ENCODE measurements around the gene KCNAB1. TPM values are rescaled to one million over a fixed set of nuclear protein-coding genes. Genes with fewer than 3 reads are reported as not detected.
A peak's percentile ranks its signal among the peaks of the same experiment; 100 is the strongest.

The KCNAB1 gene
- total RNA-seq, 1 donor from 2014 or later: under 0.01 TPM

DNA sequence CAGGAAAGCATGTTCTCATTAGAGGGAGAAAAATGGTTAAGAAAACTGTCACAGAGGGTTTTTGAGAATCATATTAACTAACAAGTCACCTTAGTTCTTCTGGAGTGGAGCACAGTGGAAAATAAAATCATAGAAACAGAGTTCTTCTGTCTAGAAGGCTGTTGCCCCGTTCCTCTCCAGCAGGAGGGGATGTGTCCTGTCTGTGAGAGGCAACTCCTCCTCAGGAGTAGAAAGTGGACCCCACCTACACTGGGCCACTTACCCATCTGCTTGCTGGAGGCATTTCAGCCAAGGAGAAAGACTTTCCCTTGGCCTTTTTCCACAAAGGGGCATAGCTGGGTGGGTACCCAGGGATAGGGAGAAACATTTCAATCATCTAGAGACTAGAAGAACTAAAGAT is 327.9 kb downstream of the KCNAB1 start:
- peak in 1 of 2 donors; percentile 34 for DNase-seq (ENCODE audit: low read depth in 2 of 2)

DNA sequence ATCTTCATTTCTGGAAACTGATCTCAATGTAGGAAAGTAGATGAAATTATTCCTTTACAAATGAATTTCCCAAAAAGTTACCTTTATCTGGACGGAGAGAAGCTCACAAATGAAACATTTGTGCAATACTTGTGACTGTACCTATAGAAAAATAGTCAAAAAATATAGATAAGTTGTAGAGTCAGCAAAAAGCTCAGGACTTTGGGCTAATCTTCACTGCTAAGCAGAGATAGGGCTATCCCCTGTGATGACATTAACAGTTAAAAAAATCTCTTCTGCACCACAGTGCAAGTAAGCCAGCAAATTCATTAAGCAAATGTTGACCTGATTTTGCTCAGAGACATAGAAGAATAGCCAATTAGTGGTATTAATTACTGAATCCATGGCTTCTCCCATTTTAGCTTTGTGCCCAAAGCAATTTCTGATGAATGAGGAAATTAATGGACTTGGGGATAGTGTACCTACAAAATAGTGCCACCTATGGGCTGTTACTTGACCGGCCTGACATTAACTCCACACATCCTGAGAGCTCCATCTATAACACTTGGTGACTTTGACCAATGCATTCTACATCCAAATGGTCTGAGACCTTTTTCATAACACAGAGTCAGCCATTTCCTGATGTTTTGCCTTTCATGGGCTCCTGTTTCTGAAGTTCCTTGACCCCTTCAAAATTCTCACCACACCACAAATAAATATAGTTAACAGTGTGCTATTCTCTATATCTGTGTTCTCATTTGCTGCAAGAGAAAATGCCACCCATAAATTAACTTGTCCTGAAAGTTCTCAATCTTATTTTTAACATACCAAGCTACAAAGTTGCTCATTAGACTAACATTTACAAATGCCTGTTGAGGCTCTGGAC is 329.6 kb downstream of the KCNAB1 start:
- DNase-seq (ENCODE audit: low read depth in 2 of 2): peak; percentile 22 to 55

DNA sequence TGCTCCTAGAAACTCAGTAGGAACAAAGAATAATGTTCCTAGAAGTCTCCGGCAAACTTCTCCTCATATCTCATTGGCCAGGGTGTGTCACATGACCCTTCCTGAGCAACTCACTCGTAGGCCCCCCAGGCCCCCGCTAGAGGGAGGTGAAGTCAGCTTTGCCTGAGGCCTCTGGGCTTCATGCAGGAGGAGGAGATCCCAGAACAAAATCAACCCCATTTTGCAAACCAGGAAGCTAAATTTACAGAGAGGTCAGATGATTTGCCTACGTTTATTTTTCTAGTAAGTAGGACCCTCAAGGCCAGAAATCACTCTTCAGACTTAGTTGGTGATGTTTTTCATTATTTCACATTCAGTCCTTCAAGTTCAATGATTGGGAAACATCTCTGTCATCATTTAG is 335.5 kb downstream of the KCNAB1 start:
- DNase-seq (ENCODE audit: low read depth in 2 of 2): no peak

DNA sequence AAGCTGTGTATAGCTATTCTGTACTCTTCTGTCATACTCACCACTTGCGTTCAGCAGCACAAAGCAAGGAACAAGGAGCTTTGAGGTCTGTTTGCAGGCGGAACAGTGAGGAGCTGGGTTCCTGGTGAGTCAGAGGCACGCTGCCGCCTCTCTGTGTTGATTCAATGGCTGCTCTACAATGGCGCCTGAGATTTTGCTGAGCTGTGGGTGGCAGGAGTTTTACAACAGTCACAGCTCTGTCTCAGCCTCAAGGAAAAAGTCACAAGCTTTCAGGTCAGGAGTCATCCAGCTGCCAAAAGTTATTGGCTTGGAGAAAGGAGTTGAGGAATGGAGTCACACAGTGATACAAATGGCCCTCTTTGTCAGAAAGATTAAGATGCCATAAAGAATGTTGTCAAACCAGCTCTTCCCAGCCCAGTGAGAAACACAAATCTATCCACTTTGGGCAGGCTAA is 336.4 kb downstream of the KCNAB1 start:
- DNase-seq (ENCODE audit: low read depth in 2 of 2): peak in 1 of 2 donors; percentile 47

DNA sequence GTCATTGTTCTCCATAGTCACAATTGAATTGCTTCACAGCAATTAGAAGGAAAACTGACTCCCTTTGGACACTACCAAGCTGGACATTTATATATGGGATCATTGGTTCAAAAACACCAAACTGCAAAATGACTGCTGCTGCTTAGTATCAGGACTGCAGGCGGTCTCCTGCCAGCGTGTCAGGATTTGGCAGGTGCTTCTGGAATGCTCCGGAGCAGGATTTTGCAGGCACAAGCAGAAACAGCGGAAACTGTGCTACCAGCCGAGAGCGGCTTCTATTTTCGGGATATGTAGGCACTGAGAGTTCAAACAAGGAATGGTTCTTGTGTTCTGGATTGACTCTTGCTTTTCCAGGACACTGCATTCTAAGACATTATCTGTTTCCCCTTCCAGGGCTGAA is 339.1 kb downstream of the KCNAB1 start:
- DNase-seq (ENCODE audit: low read depth in 2 of 2): no peak

DNA sequence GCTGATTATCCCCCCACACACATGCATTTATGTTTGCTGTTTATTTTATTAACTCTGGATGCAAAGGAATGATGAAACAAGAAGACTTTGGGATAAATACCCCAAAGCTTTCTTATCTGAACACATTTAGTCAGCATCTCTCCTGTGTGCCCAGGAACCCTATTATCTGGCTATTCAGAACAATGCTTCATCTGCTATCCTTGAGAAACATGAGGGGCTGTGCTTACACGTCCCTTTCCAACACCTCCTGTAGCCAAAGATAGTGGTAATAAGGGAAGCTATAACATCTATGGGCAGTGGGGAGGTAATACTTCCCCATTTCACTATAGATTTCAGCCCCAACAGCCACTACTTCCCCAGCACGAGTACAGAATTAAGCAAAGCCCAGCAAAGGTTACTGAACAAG is 339.8 kb downstream of the KCNAB1 start:
- DNase-seq (ENCODE audit: low read depth in 2 of 2): no peak

DNA sequence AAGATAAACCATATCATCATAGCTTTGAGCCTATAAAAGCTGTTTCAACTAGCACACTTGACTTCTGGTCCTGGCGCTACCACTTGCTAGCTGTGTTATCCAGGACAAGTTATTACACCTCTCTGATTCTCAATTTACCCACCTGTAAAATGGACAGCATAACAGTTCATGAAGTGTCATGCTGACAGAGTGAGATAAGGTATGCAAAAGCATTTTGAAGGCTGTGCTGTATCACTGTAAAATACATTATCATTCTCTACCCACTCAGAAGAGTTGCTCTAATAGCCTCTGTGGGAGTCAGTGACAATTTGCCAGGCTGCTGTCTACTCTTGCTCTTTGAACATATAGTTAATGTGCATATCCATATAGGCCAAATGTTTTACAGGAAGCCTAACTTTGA is 341.5 kb downstream of the KCNAB1 start:
- no peak for DNase-seq (ENCODE audit: low read depth in 2 of 2)

DNA sequence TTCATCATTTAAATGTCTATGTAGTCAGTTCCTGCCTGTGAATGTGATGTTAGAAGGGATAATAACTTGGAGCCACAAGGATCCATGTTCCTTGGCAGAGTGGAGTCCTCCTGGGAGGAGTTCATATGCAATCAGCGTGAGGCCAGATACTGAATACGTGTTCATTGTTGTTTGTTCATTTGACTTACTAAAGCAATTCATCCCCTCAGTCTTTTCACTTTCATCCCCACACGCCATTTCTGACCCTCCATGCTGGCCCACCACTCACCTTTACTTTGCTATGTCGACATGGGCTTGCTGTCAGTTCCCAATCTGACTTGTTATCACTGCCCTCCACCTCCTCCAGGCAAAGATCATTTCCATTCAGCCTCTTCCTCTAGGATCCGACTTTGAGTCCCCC is 342.7 kb downstream of the KCNAB1 start:
- DNase-seq (ENCODE audit: low read depth in 2 of 2): no peak

DNA sequence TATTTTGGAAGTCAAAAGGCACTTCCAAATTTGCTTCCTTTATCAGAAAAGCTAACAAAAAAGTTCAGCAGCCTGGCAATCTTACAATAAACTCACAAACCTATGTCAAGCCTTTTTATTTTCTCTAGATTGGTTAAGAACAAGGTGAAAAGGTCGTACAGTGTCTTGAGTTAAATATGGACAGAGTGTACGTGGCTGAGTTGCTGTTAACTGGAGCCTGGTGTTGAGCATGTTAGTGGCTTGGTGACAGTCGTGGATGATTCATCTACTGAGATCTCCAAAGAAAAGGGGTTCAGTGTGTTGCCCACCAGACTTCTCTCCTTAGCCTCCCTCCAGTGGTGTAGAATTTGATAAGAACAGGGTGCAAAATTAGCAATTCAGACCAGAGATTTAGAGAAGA is 344.8 kb downstream of the KCNAB1 start:
- no peak for DNase-seq (ENCODE audit: low read depth in 2 of 2)

DNA sequence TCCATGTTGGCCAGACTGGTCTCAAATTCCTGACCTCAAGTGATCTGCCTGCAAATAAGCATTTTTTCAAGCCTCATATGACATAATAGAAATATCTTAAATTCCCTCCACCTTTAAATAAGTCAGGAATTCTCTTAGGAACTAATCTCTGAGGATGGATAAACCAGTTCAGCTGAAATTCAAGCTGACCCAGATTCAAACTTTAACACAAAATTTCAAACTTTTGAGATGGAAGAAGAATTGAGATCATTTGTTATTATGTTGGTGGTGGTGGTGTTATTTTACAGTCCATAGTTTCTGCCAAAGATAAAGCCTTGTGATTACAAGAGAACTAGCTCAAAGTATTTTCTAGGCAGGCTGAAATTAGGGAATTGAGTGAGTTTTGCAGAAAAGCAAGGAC is 349.1 kb downstream of the KCNAB1 start:
- DNase-seq (ENCODE audit: low read depth in 2 of 2): no peak

DNA sequence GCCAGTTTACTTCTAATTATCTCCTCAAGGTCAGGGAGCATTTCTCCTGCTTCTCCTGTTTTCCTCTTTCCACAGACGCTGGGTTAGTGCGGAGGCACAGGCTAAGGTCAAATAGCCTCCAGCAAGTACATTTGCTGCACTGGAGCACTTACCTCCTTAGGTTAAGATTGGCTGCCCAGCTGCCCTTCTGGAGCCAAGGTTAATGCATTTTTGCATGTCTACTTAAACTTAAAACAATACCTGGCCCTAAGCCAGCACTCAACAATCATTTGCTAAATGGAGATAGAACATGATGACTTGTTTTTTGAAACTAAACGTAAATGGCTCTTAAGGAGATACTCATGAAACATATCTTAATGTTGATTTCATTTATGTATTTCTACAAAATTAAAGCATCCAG is 351.1 kb downstream of the KCNAB1 start:
- peak in 1 of 2 donors; percentile 12 for DNase-seq (ENCODE audit: low read depth in 2 of 2)

DNA sequence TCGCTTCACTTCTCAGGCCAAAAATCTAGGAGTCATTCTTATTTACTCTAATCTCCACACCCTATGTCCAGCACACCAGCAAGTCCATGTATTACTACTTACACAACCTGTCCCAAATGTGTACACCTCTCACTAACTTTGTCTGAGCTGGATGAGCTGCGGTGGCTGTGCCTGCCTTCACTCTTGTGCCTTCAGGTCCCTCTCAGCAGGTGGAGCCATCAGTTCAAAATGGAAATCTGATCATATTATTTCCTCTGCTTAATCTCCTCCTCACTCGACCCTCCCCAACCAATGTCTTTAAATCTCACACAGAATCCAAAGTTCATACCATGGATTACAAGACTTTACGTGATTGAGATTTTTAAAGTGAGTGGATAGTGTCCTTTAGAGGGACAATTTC is 351.8 kb downstream of the KCNAB1 start:
- DNase-seq (ENCODE audit: low read depth in 2 of 2): no peak

DNA sequence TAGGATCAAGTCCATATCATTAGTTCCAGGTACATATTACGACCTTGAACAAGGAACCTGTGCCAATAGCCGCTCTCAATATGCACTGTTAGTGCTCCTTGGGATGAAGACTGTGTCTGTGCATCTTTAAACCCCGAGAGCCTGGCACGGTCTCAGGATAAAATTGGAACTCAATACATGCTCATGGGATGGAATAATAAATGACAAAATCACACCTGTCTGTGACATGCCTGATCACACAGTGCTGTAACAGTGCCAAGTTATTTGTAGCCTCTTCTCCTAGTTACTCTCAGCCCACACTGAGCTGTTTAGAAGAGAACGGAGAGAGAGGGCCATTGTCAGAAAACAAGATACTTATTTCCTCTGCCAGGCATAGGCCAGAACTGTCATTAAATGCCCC is 352.3 kb downstream of the KCNAB1 start:
- DNase-seq (ENCODE audit: low read depth in 2 of 2): no peak

DNA sequence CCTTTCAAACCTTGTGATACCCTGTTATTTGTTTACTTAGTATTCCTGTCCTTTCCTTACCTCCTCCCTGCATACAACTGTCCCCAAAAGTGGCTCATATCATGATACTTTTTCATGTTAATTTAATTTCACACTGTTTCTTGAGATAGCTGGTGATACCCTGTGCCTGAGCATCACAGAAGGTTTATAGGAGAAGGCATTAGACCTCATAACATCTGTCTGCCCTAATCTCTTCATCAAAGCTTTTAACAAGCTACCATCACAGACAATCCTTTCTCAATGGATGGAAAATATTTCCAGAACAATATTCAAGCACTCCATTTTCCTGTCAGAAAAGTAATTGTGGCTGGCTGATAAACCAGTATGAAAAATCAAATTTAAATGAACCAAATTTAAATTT is 353.0 kb downstream of the KCNAB1 start:
- DNase-seq (ENCODE audit: low read depth in 2 of 2): no peak

DNA sequence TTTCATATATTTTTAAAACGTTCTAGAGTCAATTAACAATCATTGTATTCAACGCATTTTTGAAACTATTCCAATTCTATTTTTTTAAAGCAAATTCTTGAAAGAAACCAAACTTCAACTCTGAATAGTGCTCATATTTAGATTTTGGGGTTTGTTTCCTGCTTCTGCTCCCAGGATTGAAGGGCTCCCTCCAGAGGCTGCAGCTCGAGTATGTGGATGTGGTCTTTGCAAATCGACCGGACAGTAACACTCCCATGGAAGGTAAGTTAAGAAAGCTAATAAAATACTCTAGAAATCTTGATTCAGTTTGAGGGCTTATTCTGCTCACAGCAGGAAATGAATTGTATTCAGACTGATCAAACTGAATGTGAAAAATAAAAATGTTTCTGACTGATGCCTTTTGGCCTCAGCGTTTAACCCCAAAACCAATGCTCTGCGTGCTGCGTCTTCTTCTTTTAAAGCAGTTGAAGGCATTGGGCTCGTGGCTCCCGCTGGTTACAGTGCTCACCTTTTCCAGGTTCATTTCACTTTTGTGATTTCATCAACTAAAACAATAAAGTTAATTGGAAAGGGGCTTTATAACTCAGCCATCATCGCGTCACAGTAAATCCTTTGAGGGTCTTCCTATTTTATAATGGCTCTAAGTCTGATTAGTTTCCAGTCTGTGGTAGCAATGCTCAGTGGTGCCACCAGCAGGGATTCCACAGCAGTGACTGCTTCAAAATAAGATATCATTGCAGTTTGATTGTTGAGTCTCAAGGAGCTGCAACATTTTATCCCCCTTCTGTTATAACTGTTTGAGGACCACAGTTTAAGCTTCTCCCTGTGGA is 354.4 kb downstream of the KCNAB1 start:
- peak in 1 of 2 donors; percentile 11 for DNase-seq (ENCODE audit: low read depth in 2 of 2)

DNA sequence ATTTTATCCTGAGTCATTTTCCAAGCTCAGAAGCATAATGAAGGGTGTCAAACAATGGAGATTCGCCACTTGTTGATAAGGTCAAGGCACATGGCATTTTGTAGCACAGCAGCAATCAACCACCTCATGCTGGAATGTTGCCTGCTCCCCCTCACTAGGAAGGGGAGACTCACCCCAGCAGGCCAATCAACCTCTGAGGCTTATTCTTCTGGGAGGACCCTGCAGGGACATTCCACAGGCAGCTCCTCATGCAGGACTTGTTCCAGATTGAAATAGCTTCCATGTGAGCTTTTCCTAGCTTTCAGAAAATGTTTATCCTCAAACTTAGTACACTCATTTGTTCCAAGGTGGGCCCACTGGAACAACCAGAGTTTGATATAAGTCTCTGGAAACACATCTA is 356.9 kb downstream of the KCNAB1 start:
- no peak for DNase-seq (ENCODE audit: low read depth in 2 of 2)

DNA sequence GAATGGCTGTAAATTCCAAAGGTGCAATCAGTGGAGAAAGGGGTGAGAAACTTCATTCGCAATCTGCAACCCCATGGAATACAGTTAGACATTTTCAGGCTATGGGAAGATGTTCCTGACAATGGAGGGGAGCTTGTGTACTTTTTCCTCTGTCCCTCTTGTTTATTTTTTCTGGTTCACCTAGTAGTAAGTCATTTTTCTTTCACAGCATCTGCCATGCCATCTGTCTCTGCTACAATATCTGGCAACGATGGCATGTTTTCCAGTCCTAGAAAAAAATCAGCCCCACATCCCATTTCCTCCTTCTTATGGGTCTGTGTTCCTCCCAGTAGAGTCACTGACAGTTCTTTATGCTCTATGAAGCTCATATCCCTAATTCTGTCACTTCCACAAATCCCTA is 358.5 kb downstream of the KCNAB1 start:
- DNase-seq (ENCODE audit: low read depth in 2 of 2): no peak

DNA sequence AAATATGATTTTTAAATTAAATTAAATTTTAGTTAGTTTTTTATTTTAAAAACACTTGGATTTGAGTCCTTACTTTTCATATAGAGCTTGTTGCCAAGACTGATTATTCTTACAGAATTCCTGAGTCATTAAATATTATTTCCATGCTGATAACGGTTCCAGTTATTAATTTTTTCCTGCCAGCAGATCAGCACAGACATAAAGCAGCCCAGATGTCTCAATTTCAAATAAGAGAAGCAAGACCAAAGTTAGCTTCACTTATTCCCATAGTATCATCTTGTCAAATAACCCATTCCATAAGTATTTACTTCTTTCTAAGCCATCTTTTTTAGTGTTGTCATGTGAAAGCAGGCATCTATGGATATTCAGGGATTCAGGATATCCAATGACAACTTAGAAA is 359.2 kb downstream of the KCNAB1 start:
- no peak for DNase-seq (ENCODE audit: low read depth in 2 of 2)

DNA sequence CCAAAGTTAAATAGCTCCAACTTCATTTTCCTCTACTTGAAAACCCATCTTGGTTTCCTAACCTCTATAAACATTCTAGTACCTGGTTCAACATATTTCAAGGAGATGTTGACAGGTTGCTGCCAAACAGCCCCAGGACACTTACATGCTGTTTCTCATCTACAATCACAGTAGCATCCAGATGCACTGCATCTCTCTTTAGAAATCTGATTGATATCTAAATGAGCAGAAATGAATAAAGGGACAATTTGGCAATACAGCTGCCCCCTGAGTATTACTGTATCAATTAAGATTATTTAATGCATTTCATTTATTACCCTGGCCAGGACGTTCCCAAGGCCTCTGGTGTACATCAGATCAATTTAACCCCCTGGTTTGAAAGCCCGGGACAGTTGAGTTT is 360.6 kb downstream of the KCNAB1 start:
- no peak for DNase-seq (ENCODE audit: low read depth in 2 of 2)

DNA sequence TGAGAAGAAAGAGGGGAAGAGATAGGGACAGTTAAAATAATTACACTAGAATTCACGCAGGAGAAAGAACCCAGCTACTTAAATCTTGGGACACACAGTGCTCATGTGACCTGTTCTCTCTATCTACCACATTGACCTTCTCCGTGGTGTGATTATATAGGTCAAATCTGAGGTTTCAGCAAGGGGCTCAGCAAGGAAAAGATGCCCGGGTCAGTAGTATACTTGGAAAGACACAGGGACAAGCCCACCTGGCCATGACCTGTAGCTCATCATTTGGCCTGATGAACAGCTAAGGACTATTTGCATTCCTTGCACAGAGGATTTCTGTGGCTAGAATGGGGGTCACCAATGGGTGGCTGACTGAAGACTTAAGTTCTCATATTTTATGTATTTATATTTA is 362.6 kb downstream of the KCNAB1 start:
- no peak for DNase-seq (ENCODE audit: low read depth in 2 of 2)

DNA sequence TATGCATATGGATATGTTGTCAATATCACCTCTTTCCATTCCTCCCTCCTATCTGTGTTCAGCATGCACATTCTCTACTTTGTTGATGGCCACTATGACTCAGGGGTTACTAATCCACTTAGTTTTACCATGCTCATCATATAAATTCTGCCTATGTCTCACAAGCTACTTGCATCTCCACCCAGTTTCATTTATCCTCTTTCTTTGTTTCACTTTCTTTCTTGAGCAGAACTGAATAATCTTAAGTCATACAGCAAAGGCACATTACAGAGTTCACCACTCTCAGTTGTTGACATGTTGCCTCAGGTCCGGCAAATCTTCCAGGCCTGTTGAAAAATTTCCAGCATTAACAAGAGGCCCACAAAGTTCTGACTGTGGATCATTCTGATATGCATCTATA is 363.0 kb downstream of the KCNAB1 start:
- DNase-seq (ENCODE audit: low read depth in 2 of 2): peak in 1 of 2 donors; percentile 12

DNA sequence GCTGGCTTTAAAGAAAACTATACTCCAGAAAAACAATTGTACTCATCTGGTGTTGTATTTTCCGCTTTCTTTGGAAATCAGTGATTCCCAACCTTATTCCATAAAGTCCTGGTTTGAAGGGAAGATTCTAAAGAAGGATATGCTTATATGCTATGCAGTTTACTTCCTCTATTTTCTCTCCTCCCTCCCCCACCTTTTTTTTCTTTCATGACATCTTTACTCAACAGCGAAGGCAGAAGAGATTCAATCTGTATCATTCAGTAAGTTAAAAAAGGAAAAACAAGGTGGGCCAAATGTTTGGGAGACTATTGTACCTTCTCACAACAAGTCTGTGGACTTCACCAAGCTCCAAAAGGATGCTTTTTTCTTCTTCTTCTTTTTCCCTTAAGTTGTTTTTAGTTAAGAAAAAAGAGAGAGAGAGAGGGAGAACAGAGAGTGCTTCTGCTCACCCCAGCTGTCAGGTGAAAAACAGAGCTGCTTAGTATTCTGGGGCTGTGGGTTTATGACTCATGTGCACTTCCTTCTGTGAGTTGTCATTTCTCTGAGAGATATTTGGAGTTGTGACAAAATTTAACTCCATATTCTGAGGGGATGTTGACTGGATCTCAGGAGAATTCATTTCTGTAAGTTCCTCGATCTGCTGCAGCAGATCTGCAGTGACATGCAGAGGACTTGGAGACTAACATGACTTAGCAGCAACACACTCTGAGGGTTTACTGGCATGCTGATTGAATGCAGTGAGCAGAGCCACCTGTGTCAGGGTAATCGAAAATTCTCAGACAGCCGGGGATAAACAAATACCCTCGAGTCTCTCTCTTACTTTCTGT is 363.8 kb downstream of the KCNAB1 start:
- DNase-seq (ENCODE audit: low read depth in 2 of 2): peak in 1 of 2 donors; percentile 62

All from dermis microvascular lymphatic vessel endothelial cell (primary cell).